ENCODE data around the gene BCL6.

BCL6 gene

DNA sequence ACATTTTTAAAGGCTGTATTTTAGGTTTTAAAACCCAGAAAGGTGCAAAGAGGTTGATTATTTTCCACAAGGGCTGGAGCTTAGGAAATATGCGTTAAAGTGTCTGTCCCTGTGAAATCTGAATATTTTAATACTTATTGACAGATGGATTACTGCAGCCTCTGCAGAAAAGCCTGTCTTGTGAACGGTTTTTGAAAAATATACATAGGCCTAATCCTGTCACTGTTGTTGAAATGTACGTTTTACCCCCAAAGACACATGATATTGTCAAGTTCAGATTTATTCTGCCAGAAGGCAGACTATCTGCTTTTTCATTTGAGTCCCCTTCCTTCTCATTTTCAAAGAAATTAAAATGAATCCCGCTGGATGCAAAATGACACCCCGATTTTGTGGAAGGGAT lies 2.2 kb upstream of the BCL6 start:
- DNase-seq, result no peak
- TF ChIP-seq GATA1 (IDR thresholded peaks at IDR 0.05; ENCODE audit: low read depth, low read length) (no peak), POLR2A (IDR thresholded peaks at IDR 0.05; ENCODE audit: low read length) (no peak)

GRCh38 chr3:187746442-187747281 lies 1.4 kb upstream of the BCL6 start:
- no peak for TF ChIP-seq GATA1 (IDR thresholded peaks at IDR 0.05; ENCODE audit: low read depth, low read length)
- no peak for TF ChIP-seq POLR2A (IDR thresholded peaks at IDR 0.05; ENCODE audit: low read length)

GRCh38 chr3:187746059-187746441 lies 782 bp upstream of the BCL6 start:
- TF ChIP-seq POLR2A (IDR thresholded peaks at IDR 0.05; ENCODE audit: low read length), result no peak
- no peak for TF ChIP-seq GATA1 (IDR thresholded peaks at IDR 0.05; ENCODE audit: low read depth, low read length)
- DNase-seq, result peak in 1 of 2 experiments; percentile 79

More at GRCh38 chr3:187746442-187747281, 1.4 kb upstream of the BCL6 start:
- DNase-seq, result peak; percentile 11 to 65

- TF ChIP-seq GATA1 (IDR thresholded peaks at IDR 0.05; ENCODE audit: low read depth, low read length) (no peak), POLR2A (IDR thresholded peaks at IDR 0.05; ENCODE audit: low read length) (peak; percentile 74)
- DNase-seq, result peak; percentile 80 to 90
Measured at GRCh38 chr3:187744169-187745151, 808 bp downstream of the BCL6 start.

- TF ChIP-seq GATA1 (IDR thresholded peaks at IDR 0.05; ENCODE audit: low read depth, low read length) (no peak), POLR2A (IDR thresholded peaks at IDR 0.05; ENCODE audit: low read length) (no peak)
- peak; percentile 71 to 88 for DNase-seq
Measured at GRCh38 chr3:187743195-187744141, 1.8 kb downstream of the BCL6 start.

- TF ChIP-seq GATA1 (IDR thresholded peaks at IDR 0.05; ENCODE audit: low read depth, low read length) (no peak), POLR2A (IDR thresholded peaks at IDR 0.05; ENCODE audit: low read length) (no peak)
- peak; percentile 25 to 72 for DNase-seq
Measured at GRCh38 chr3:187742351-187743171, 2.7 kb downstream of the BCL6 start.

DNA sequence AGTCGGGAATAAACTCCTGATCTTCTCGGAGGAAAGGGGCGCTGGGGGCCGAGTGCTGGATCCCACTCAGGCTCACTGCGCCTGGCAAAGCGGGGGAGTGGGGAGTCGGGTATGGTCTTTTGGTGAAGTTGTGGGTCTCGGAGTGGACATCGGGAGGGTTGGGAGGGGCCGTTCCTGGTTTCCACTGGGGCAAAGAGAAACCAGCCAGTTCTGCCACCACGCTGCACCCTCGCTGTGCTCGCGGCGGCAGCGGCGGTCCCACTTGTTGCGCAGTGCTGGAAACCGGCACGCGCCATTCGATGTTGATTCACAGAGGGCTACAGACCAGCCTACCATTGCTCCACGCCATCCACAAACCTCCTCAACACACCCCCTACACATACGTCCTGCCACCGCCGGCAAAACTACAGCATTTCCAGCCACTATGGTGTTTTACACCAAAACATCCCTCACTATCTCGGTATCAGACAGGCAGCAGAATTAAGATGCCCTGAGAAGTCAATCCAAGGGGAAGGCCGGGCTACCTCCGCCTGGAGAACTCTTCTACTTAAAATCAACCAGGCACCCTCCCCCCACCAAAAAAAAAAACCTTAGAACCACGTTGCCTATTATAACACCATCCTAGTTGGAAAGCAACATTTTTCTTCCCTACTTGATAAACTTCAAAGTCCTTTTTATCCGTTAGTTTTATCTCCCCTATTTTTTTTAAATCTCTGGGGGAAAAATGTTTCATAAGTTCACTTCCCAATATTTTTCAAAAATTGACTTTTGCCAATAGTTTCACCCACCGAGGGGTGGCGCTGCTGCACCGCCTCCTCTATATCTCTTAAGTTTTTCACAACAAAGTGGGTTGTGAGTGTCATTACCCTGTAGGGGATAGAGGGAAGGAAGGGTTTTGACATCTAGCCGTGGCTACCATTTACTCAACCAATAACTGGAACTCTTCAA lies 3.6 kb downstream of the BCL6 start:
- TF ChIP-seq GATA1 (IDR thresholded peaks at IDR 0.05; ENCODE audit: low read depth, low read length) (no peak), POLR2A (IDR thresholded peaks at IDR 0.05; ENCODE audit: low read length) (peak; percentile 34)
- DNase-seq, result peak; percentile 82 to 90

GRCh38 chr3:187740421-187741399 lies 4.6 kb downstream of the BCL6 start:
- DNase-seq, result peak; percentile 61 to 85
- TF ChIP-seq POLR2A (IDR thresholded peaks at IDR 0.05; ENCODE audit: low read length) (no peak), GATA1 (IDR thresholded peaks at IDR 0.05; ENCODE audit: low read depth, low read length) (no peak)

DNA sequence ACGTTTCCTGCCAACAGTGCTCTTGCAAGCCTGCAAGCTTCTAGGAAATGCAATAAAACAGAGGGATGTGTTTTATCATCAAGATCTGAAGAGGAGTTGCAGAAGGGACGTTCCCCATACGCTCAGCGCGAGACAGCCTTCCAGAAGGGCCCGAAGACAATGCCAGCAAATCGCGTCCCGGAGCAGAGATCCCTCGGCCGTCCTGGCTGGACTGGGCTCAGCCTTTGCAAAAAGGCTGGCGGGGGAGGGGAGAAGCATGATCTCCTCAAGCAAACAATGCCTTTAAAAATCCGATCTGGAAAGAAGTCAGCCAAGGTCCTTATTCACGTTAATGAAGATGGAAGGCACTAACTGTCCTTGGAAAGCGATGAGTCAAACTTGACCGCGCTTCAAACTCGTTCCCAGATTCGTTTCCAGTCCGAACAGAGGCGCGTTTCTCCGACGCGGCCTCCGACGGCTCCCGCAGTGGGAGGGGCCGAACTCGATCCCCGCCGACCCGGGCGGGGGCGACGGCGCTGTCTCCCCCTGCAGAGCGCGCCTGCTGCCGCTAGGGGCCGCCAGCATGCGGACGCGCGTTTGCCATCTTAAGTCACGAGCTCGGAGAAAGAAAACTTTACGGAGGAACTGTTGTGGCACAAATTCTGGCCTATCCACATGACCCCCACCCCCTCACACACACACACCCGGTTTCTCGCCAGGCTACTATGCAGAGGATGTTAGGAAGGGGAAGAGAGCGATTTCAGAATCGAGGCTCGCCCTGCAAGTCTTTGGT lies 5.5 kb downstream of the BCL6 start:
- TF ChIP-seq GATA1 (IDR thresholded peaks at IDR 0.05; ENCODE audit: low read depth, low read length) (no peak), POLR2A (IDR thresholded peaks at IDR 0.05; ENCODE audit: low read length) (peak; percentile 5)
- peak; percentile 82 to 90 for DNase-seq

All from erythroblast (primary cell).